Stromal cell of bone marrow (primary cell): ENCODE measurements around the gene ATP9B.
"Not testable (repeated sequence)": the region's sequence is repeated elsewhere in the genome, so short reads cannot be mapped to it uniquely, and the experiment has no call there.

ENCODE experiments used
- DNase-seq: peaks from one replicate; pipeline ENCODE4 v3.0.0-alpha.2; 2012; ENCODE audit warnings: low read depth

Gene ATP9B

DNA sequence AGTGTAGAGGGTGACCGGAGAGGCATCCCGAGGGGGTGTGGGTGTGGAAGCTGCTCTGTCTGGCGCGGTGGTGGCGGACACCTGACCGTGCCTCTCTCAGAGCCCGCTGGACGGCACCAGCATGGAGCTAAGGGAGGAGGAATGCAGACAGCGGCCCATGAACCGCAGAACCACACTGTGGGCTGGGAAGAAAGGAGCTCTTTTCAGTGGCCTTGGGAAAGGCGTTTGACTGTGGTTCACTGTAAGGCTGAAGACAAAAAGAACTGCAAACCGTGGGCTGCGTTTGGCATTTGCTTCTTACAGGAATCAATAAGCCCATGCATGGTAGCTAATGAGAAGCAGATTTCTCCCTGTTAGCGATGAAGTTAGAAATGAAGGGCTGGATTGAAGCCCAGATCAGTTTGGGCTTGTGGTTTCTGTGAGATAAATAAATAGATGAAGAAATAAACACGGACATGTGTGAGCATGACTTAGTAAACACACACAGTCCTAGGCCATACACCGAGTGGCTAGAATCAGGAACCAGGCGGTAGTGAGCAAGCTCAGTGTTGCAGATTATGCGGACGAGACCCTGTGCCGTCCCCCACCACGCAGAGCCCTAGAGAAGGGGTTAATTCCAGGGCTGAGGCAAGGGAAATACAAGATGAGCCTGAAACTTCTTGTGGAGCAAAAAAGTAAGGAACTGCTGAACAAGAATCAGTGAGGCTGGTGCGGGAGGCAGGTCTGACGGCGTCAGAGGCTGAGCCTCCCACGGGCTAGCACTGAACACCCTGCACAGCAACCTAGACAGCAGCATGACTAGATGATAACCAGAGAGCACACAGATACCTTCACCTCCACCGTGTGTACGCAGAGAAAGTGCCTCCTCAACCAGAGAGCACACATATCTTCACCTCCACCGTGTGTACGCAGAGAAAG lies 297.2 kb downstream of the ATP9B start:
- DNase-seq: peak; percentile 11

DNA sequence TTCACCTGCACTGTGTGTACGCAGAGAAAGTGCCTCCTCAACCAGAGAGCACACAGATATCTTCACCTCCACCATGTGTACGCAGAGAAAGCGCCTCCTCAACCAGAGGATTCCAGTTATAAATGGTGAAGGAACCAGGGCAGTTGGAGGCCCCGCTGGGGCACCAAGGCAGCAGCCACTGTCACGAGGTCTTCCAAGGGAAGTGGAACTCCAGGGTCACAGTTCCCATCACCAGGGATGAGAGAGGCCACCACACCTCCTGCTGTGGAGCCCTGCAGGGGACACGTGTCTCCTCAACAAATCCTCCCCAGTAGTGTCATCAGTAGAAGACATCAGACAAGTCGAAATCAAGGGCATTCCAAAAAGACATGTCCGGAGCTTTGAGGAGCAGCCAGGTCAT lies 298.3 kb downstream of the ATP9B start:
- DNase-seq: no peak

DNA sequence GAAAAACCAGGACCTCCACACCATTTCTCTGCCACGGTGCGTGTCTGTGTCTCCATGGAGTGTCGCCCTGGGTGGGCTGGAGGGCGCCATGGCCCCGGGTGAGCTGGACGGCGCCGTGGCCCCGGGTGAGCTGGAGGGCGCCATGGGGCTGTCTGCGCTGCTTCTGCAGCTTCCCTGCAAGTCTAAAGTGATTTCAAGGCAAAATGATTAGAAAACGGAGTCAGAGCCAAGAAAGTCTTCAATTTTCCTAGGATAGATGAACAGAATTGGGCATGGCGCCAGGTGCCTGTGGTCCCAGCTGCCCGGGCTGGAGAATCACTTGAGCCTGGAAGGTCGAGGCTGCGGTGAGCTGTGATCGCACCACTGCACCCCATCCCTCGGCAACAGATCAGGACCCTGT lies 298.8 kb downstream of the ATP9B start:
- no peak for DNase-seq

DNA sequence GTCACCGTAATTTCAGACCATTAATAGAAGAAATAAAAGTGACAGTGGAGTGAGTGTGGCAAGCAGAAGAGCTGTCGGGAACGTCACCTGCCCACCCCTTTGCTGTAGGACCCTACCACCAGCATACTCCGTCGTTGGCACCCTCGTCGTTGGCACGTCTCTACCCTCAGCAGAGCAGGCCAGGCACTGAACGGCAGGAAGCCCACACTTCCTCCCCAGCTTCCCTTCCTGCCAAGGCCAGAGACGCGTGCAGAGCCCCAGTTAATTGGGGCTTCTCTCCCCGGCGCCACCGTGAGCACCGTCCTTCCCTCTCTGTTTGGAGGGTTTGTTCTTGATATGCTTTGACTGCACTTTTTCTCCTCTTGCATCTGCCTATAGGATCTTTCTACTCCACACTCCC lies 299.5 kb downstream of the ATP9B start:
- no peak for DNase-seq

DNA sequence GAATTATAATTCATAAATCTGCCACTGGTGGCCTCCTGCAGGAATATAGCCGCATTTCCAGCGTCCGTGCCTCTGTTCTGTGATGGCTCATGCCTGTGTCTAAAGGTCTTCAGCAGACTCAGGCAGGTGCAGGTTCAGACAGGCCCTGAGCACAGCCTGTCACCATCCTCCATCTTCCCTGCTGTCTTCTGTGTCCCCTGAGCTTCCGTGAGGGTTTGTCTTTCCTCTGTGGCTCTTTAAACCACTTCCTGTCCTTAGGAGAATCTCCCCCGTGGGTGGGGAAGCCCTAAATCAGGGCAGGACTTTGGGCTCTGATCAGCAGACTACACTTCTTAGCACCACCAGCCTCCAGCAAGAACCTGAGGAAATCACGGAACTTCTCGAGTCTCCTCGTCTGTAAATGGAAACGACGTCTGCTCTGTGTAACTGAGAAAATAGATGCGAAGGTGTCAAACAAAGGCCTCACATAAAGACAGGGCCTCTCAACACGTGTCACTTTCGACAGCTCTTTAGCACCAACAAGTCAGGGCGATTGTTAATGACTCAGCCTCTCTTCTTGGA lies 302.4 kb downstream of the ATP9B start:
- no peak for DNase-seq

DNA sequence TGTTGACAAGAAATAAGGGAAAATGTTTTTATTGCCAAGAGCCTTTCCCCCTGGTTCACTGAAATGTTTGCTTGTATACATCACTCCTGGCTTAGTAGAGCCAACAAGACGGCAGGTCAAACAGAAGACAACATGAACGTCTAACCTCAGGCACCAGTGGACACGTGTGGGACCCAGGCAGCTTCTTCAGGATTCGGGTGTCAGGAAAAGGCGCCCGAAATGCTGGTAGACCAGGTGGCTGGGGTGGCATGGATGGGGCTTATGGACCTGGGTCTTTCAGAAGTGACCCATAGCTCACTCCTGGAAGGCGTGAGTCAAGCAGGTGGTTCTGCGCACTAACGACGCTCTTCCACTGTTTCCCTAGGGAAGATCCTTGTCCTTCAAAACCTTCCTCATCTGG lies 303.3 kb downstream of the ATP9B start:
- no peak for DNase-seq

DNA sequence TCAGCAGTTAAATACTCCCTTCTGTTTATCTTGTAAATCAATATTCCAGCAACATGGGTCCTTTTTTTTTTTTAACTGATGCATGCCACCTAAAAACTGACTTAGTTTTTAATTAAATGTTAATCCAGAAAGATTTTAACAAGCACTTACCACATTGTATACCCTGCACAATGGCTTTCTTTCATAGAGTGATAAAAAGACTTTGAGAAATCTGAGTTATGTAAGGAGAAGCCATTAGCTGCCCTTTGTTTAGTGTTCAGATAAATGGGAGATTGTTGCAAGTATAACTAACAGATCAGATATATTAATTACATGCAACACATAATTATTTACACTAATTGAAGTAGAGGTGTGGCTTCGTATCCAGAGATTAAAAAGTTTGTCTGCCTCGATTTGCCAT lies 303.8 kb downstream of the ATP9B start:
- DNase-seq: no peak

DNA sequence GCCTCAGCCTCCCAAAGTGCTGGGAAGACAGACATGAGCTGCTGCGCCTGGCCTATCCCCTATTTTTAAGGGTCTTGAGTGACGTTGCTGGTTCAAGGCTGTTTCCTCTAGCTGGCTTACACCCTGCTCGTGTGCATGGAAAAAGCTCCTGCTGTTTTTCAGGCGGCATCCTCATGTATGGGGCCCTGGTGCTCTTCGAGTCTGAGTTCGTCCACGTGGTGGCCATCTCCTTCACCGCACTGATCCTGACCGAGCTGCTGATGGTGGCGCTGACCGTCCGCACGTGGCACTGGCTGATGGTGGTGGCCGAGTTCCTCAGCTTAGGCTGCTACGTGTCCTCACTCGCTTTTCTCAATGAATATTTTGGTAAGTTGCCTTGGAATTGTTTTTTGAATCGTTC lies 304.5 kb downstream of the ATP9B start:
- DNase-seq: no peak

DNA sequence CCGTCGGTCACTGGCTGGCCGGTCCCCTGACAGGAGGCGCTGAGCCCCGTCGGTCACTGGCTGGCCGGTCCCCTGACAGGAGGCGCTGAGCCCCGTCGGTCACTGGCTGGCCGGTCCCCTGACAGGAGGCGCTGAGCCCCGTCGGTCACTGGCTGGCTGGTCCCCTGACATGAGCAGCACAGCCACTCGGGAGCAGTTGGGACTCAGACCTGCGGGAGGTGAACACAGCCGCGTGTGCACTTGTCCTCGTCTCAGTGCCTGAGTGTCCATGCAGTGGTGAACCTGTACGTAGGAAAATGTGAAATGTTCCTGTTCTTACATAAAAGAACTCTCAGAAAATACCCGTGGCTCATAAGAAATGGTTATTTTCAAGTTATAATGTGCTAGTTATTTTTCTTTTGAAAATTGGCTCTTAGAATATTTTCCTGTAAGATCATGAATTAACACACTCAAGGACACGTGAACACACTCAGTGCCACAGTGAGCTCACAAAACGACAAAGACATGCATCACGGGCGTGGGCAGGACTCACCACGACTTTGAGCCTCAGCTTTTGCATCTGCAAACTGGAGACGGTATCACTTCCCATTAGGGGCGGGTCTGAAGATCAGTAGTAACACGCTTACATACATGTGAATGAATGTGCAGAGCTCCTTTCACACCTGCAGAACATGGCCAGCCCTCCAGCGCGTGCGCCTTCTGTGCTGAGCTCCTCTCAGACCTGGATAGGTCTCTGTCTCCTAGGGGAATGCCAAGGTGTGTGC lies 305.4 kb downstream of the ATP9B start:
- DNase-seq: no peak

DNA sequence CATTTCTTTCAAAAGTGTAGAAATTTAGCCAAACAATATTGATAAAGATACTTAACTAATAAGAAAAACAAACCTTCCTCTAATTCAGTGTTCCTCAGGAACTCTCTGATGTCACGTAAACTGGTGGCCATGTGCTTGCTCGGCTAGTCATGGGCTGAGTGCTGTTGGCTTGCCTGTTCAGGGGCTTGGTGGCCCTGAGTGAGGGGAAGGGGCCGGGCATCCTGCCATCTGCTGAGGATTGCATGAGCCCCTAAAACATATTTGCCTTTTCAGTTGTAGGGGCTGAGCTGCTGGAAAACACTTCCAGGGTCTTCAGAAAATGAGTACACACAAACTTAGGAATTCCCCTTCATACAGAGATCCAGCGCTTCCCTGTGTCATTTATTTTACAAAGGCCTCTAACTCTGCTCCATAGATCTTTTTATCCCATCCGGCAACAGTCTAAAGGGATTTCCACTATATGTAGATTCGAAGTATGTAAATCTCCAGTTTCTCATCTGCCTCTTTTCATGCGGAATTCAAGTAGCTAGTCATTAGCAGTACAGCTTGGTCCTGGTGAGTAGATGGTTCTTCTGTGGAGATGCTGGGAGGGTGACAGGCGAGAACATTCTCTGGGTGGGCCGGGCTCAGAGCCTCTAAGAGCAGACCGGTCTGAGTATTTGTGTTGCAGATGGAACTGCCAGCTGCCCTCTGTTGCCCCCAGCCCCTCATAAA lies 306.4 kb downstream of the ATP9B start:
- no peak for DNase-seq

DNA sequence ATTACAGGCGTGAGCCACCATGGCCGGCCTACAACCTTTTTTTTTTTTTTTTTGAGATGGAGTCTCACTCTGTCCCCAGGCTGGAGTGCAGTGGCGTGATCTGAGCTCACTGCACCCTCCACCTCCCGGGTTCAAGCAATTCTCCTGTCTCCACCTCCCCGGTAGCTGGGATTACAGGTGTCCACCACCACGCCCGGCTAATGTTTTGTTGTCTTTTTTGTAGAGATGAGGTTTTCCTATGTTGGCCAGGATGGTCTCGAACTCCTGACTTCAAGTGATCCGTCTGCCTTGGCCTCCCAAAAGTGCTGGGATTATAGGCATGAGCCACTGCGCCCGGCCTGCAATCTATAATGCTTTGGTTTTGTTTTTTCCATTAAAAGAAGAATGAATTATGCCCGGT lies 307.5 kb downstream of the ATP9B start:
- not testable (repeated sequence) for DNase-seq

DNA sequence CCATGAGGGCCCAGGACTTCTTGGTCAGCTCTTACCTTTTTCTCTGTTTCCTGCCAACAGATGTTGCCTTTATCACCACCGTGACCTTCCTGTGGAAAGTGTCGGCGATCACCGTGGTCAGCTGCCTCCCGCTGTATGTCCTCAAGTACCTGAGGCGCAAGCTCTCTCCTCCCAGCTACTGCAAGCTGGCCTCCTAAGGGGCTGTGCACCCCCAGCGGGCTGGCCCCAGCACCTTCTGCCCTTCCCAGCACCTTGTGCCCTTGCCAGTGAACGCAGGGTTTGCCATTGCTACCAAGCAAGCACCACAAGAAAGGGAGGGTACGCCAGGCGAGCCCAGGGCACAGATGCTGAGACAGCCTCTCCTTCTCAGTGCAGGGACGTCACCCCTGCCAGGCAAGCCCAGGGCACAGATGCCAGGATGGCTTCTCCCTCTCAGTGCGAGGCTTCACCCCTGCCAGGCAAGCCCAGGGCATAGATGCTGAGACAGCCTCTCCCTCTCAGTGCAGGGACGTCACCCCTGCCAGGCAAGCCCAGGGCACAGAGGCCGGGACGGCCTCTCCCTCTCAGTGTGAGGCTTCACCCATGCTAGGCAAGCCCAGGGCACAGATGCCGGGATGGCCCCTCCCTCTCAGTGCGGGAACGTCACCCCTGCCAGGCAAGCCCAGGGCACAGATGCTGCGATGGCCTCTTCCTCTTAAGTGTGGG lies 308.1 kb downstream of the ATP9B start:
- DNase-seq: no peak

DNA sequence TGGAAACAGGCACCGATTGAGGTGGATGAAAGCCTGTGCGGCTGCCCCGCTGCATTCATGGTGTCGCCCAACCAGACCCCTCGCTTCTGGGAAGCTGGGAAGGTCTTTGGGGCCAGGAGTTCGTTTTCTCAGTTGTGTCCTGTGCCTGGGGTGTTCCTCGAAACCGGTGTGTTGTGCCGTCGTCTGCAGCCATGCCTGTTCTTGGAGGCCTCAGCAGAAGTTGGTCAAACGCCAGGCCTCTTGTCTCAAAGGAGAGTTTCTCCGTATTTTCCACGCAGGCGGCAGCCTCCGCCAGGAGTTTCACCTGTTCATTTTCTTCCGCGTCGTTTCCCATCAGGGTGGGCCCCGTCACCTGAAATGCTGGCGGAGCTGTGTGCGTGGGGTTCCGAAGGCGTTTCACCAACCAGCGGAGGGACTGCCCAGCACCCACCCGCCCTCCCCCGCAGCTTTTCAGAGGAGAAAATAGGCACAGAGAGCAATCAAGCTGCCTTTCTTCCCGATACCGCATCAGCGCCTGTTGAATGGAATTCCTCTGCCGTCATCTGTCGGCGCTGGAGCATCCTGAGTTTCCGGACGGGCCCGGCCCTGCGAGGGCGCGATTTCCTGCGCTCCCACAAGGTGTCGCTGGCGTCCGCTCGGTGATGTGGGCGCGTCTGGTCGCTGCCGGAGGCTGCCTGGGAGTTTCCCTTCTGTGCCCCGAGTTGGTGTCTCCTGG lies 309.5 kb downstream of the ATP9B start:
- DNase-seq: peak; percentile 40

DNA sequence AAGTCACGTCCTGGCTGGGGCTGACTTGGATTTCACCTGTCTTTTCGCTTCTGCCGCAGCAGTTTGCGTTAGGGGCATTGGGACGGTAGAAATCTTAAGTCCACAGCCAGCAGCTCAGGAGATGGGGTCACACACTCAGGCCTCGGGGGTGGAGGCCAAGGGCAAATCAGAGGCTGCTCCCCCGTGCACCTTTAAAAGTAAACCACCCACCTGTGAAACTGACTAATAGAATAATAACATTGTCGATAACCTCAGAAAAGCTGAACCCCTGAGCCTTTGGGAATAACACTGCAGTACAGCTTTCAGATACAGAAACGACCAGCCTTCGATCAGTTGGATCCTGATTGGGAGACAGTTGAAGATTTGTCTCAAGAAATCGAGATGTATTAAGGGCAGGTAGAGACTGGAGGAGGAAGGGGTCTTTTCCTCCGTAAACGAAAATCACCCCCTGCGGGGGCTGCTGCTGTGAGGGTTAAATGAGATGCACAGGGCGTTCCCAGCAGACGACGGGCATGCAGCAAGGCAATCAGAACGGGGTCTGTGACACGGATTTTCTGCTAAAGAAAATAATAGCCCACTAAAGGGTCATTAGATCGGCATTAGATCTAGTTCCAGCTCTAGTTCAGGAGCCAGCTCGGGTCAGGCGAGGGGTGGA lies 310.2 kb downstream of the ATP9B start:
- no peak for DNase-seq

DNA sequence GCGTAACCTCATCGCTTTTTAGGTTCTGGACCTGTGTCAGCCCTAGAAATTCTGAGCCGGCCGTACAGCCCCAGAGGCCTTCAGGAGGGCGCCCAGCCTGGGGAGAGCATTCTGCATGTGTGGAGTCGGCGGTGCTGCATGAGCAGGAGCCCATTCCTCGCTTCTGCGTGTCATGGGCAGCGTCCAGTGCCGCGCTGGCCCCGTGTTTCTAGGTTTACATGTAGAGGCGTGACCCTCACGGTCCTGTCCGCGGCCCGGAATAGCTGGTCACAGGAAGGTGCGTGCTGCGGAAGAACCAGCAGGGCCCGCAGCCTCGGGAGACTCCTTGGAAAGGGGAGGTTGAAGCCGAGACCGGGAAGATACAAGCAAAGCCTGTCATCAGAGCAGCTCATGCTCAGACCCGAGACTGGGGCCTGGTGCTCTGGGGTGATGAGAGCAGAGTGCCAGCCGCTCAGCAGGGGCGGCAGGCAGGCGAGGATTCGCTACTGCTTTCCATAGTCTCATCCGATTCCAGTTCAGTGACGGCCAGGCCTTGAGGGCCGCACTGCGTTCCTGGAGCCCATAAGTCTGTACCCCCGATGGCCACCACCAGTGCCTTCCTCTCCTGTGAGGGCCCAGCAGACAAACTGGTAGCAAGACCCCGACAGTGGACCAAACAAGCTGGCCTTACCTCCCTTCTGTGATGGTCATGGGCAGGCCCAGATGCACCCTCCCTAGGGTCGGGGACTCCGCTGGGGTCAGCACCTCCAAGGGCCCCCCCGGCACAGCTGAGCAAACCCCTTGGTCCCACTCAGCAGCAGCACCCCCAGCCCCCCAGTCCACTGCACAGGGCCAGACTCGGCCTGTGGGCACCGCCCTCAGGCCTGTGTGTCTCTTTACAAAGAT lies 311.0 kb downstream of the ATP9B start:
- no peak for DNase-seq

DNA sequence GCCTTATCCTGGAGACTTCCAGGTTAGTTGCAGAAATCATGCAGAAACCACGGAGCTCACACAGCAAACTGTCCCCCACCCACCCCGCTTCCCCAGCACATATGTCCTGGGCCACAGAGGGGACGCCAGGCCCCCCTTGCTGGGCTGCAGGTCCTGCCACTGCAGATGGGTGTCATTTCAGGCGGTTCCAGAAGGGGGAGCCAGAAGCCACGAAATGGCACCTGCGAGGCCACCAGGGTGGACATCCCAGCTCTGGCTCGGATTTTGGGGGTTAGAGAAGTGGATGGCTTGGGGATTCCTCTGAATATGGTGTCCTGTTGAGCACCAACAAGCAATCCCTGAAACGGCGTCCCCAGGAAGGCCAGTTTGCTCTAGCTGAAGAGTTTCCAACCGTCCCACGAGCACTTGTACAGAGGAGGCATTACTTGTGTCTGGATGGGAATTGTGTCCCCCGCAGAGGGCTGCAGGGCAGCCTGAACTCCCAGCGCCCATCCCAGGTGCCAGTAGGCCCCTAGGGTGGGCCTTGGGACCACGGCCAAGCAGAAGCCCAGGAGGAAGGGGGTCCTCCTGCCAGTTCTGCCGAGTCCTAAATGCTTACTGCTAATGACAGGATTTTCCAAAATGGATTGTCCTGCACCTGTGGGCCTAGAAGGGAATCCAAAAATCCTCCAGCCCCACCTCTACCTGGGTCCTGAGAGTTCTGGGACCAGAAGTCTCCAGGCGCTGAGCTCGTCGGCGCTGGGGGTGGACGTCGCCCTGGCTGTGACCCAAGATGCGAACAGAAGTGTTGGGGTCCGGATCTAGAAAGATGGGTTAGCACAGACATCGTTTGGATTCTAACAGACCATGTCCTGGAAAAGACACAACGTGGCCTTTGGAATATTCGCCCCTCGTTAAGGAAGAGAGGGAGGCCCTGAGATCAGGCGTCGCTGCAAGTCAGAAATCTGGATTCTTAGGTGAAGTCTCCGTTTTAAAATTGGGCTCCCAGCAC lies 311.9 kb downstream of the ATP9B start:
- no peak for DNase-seq

DNA sequence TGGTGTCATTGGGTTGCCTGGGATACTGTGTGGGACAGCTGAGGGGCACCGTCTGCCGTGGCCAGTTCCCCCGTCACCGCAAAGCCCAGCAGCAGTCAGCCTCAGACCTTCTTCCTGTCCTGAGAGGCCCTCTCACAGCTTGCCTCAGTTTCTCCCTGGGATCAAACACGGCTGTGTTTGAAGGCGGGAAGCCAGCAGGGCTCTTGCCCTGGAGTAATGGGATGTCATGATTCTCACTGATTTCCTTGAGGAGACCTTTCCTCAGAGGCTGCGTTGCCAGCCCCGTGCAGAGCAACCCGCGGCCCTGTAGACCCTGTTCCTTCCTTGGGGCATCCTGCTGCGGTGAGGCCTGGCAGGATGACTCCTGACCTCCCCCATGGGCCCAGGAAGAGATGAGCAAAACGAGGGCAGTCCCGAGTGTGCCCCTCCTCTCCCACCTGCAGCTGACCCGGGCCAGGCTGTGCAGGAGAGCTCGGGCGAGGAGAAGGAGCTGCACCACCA lies 312.7 kb downstream of the ATP9B start:
- DNase-seq: no peak
